ENCODE measurements around the gene UQCR11.

The UQCR11 gene

DNA sequence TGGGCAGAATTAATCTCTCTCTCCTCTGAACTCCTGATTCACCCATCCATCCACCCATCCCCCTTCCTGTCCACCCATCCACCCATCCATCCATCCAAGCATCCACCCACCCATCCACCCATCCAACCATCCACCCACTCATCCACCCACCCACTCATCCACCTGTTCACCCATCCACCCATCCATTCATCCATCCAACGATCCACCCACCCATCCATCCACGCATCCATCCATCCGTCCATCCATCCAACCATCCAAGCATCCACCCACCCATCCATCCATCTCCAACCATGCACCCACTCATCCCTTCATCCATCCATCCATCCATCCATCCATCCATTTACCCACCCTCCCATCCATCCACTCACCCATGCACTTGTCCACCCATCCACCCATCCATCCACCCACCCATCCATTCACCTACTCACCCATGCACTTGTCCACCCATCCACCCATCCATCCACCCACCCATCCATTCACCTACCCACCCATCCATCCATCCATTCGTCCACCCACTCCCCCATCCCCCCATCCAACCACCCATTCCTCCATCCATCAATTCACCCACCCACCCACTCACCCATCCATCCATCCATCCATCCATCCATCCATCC is 55.8 kb downstream of the UQCR11 start:
- no peak for DNase-seq (ENCODE audit: insufficient read length, low spot score)
- no peak for FAIRE-seq
- no peak for TF ChIP-seq POLR2A (IDR thresholded peaks at IDR 0.05; ENCODE audit: low read depth, low read length)
